ENCODE data around the gene CRHBP. TPM values are rescaled to one million over a fixed set of nuclear protein-coding genes. Genes with fewer than 3 reads are reported as not detected.

Gene CRHBP
- total and polyA plus RNA-seq, 2 donors (not counting 1 experiment from before 2014, with no cell fraction given) = 0.62 to 1.7 TPM

DNA sequence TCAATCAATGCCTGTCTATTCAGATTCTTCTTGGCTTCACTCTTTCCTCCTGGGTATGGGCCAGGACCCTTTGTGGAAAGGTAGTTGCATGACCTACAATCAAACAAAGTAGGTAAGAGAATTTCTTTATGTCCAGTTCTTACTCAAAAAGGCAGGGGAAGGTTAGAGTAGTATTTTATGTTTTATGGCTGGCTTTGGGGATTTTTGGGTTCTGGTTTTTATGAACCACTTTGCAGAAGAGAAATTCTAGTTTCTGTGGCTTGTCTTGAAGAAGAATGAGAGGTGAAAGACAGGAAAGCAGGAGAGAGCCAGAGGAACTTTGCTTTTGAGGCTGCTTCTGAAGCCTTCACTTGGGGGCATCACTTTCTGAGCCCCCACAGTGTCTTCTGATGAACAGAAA, 14.7 kb upstream of the CRHBP start:
- no peaks in the 10 kb centered on the region for H3K4me1 Mint-ChIP-seq
- H3K79me2 ChIP-seq (ENCODE audit: control insufficient read depth, insufficient read depth, low read length) = no peaks in the 10 kb centered on the region
- TF ChIP-seq EZH2 (IDR thresholded peaks at IDR 0.05; ENCODE audit: borderline replicate concordance, insufficient read depth, low read depth, low read length, poor library complexity, severe bottlenecking) (no peak), CTCF (IDR thresholded peaks at IDR 0.05) (no peak)
- no peak overlapping the region for H3K27ac ChIP-seq (ENCODE audit: low read length in 2 of 2)
- H3K4me3 ChIP-seq (ENCODE audit: control extremely low read depth in 1 of 5, extremely low read depth in 1 of 5, insufficient read depth in 1 of 5, low read depth in 2 of 5, low read length in 4 of 5) = no peak overlapping the region
- POLR2A ChIA-PET = no interaction called here
- peaks cover 3% of the 10 kb centered on the region for H3K27me3 Mint-ChIP-seq
- no peaks in the 10 kb centered on the region for H4K20me1 ChIP-seq (ENCODE audit: control insufficient read depth, insufficient read depth, low read length, poor library complexity, severe bottlenecking)
- H3K9me3 ChIP-seq (ENCODE audit: control extremely low read depth in 1 of 3, control insufficient read depth in 2 of 3, insufficient read depth in 1 of 3, low read length in 2 of 3) = no peaks in the 10 kb centered on the region
- no peak overlapping the region for H3K27ac Mint-ChIP-seq
- H3K27me3 ChIP-seq (replicated peaks in 1 of 4; ENCODE audit: control extremely low read depth in 1 of 4, control insufficient read depth in 3 of 4, insufficient read depth in 4 of 4, low read length in 3 of 4) = no peaks in the 10 kb centered on the region
- DNase-seq (no peak), ATAC-seq (ENCODE audit: low read depth) (no peak)
- no peak overlapping the region for H3K9ac ChIP-seq (ENCODE audit: low read length)
- peaks cover 3% of the 10 kb centered on the region for H3K9me3 Mint-ChIP-seq (ENCODE audit: insufficient read depth)
- CTCF ChIA-PET = no interaction called here
- intact Hi-C loops (cut with micrococcal nuclease) = no loop called here
- H3K36me3 ChIP-seq (replicated peaks in 1 of 2; ENCODE audit: control extremely low read depth in 1 of 2, control insufficient read depth in 1 of 2, extremely low read depth in 1 of 2, insufficient read depth in 2 of 2, low read length in 1 of 2) = no peaks in the 10 kb centered on the region
- no peak overlapping the region for H3K4me2 ChIP-seq (replicated peaks; ENCODE audit: low read depth, low read length, poor library complexity, severe bottlenecking)
- H3K4me1 ChIP-seq (ENCODE audit: control insufficient read depth in 2 of 2, insufficient read depth in 2 of 2, low read length in 2 of 2) = no peaks in the 10 kb centered on the region
- H3K4me3 Mint-ChIP-seq = no peak overlapping the region
- H2AFZ ChIP-seq (ENCODE audit: insufficient read depth, low read depth, low read length, poor library complexity, severe bottlenecking) = no peak overlapping the region

DNA sequence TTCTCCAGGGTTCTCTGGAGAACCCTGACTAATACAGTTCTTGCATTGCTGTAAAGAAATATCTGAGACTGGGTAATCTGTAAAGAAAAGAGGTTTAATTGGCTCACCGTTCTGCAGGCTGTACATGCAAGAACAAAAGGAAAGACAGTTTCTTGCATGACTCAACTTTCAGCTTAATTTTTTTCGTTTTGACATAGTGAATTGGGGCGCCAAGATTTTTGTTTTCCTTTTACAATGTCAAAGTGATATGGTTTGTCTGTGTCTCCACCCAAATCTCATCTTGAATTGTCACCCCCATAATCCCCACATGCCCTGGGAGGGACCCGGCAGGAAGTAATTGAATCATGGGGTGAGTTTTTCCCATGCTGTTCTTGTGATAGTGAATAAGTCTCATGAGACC, 11.8 kb upstream of the CRHBP start:
- Histone ChIP-seq H3K27ac (ENCODE audit: low read length in 2 of 2) (no peak overlapping the region), H3K9ac (ENCODE audit: low read length) (no peak overlapping the region), H3K27me3 (replicated peaks in 1 of 4; ENCODE audit: control extremely low read depth in 1 of 4, control insufficient read depth in 3 of 4, insufficient read depth in 4 of 4, low read length in 3 of 4) (peaks cover 0 to 7% (median 1%) of the 10 kb centered on the region in 4 experiments), H2AFZ (ENCODE audit: insufficient read depth, low read depth, low read length, poor library complexity, severe bottlenecking) (no peak overlapping the region), H3K4me1 (ENCODE audit: control insufficient read depth in 2 of 2, insufficient read depth in 2 of 2, low read length in 2 of 2) (no peaks in the 10 kb centered on the region), H3K79me2 (ENCODE audit: control insufficient read depth, insufficient read depth, low read length) (no peaks in the 10 kb centered on the region), H3K4me2 (replicated peaks; ENCODE audit: low read depth, low read length, poor library complexity, severe bottlenecking) (no peak overlapping the region), H3K9me3 (ENCODE audit: control extremely low read depth in 1 of 3, control insufficient read depth in 2 of 3, insufficient read depth in 1 of 3, low read length in 2 of 3) (no peaks in the 10 kb centered on the region), H4K20me1 (ENCODE audit: control insufficient read depth, insufficient read depth, low read length, poor library complexity, severe bottlenecking) (no peaks in the 10 kb centered on the region), H3K36me3 (replicated peaks in 1 of 2; ENCODE audit: control extremely low read depth in 1 of 2, control insufficient read depth in 1 of 2, extremely low read depth in 1 of 2, insufficient read depth in 2 of 2, low read length in 1 of 2) (no peaks in the 10 kb centered on the region), H3K4me3 (ENCODE audit: control extremely low read depth in 1 of 5, extremely low read depth in 1 of 5, insufficient read depth in 1 of 5, low read depth in 2 of 5, low read length in 4 of 5) (no peak overlapping the region)
- H3K4me1 Mint-ChIP-seq = no peaks in the 10 kb centered on the region
- no peak overlapping the region for H3K27ac Mint-ChIP-seq
- peaks cover 3% of the 10 kb centered on the region for H3K9me3 Mint-ChIP-seq (ENCODE audit: insufficient read depth)
- DNase-seq (no peak), ATAC-seq (ENCODE audit: low read depth) (no peak)
- intact Hi-C loops (cut with micrococcal nuclease) = no loop called here
- WGBS (ENCODE audit: insufficient coverage) = 67% methylated on average over 1 of the region's 4 CpGs
- H3K27me3 Mint-ChIP-seq = peaks cover 19% of the 10 kb centered on the region
- H3K4me3 Mint-ChIP-seq = no peak overlapping the region
- TF ChIP-seq CTCF (IDR thresholded peaks at IDR 0.05) = no peak
- no peak for TF ChIP-seq EZH2 (IDR thresholded peaks at IDR 0.05; ENCODE audit: borderline replicate concordance, insufficient read depth, low read depth, low read length, poor library complexity, severe bottlenecking)
- POLR2A ChIA-PET = no interaction called here
- CTCF ChIA-PET = no interaction called here
